HEK293 (cell line): Measurements from ENCODE around the gene NPTXR.

Experiments used
- CTCF ChIA-PET: fragments of 350-600 bp; formaldehyde crosslinking; extraction: SDS; loops from one replicate; lab custom pipeline; 2021; ENCODE audit warnings: antibody characterized with exemption; lab: Yijun Ruan, JAX
- POLR2A ChIA-PET: fragments of 300-600 bp; formaldehyde crosslinking; extraction: SDS; loops from one replicate; lab custom pipeline; 2020; ENCODE audit warnings: antibody characterized with exemption, inconsistent platforms; lab: Yijun Ruan, JAX
- H3K27ac ChIP-seq: fragments of 200-500 bp; sonication (Bioruptor generic); 2 replicates; pipeline ENCODE4 v1.5.1; 2014; ENCODE audit warnings: low read depth, low read length, control low read depth, inconsistent platforms; ENCODE audit errors: extremely low read depth
- H3K36me3 ChIP-seq, 2 experiments: fragments of 200-500 bp in 1 of 2; sonication (Bioruptor generic) in 1 of 2; 1 replicate in 1 of 2; 2 replicates in 1 of 2; pipeline ENCODE4 v1.5.1; 2014 to 2017; ENCODE audit warnings: inconsistent platforms in 2 of 2, low read length in 2 of 2; ENCODE audit not compliant: control insufficient read depth in 2 of 2, insufficient read depth in 1 of 2
- H3K4me1 ChIP-seq: fragments of 200-500 bp; sonication (Bioruptor generic); 2 replicates; pipeline ENCODE4 v1.5.1; 2014; ENCODE audit warnings: mild to moderate bottlenecking, low read length, inconsistent platforms; ENCODE audit not compliant: control insufficient read depth, insufficient read depth
- H3K4me3 ChIP-seq: 2 replicates; pipeline ENCODE4 v1.5.1; 2011; ENCODE audit warnings: low read depth, mild to moderate bottlenecking, control low read depth, low read length, moderate library complexity
- H3K9me3 ChIP-seq: fragments of 200-500 bp; sonication (Bioruptor generic); 2 replicates; pipeline ENCODE4 v1.5.1; 2014; ENCODE audit warnings: low read depth, low read length, inconsistent platforms; ENCODE audit not compliant: control insufficient read depth, insufficient read depth
- FEZF1 ChIP-seq: fragments of 450-650 bp; formaldehyde crosslinking; IDR thresholded peaks from 2 replicates; pipeline ENCODE4 v1.5.1; 2016; ENCODE audit warnings: missing biosample characterization, missing genetic modification characterization
- KLF10 ChIP-seq: fragments of 450-650 bp; IDR thresholded peaks from 2 replicates; pipeline ENCODE4 v1.5.1; 2018; ENCODE audit warnings: missing biosample characterization, mild to moderate bottlenecking, missing genetic modification characterization
- KLF16 ChIP-seq: fragments of 450-650 bp; formaldehyde crosslinking; IDR thresholded peaks from 2 replicates; pipeline ENCODE4 v1.5.1; 2017; ENCODE audit warnings: missing biosample characterization, missing genetic modification characterization
- KLF7 ChIP-seq: fragments of 450-650 bp; formaldehyde crosslinking; IDR thresholded peaks from 2 replicates; pipeline ENCODE4 v1.5.1; 2016; ENCODE audit warnings: missing biosample characterization, missing genetic modification characterization, borderline replicate concordance
- OVOL3 ChIP-seq: fragments of 450-650 bp; formaldehyde crosslinking; IDR thresholded peaks from 2 replicates; pipeline ENCODE4 v1.5.1; 2016; ENCODE audit warnings: missing biosample characterization, missing genetic modification characterization
- PRDM1 ChIP-seq: fragments of 450-650 bp; formaldehyde crosslinking; IDR thresholded peaks from 2 replicates; pipeline ENCODE4; 2016; ENCODE audit warnings: missing biosample characterization, missing genetic modification characterization
- PRDM10 ChIP-seq: fragments of 450-650 bp; formaldehyde crosslinking; IDR thresholded peaks from 2 replicates; pipeline ENCODE4 v1.5.1; 2016; ENCODE audit warnings: missing biosample characterization, missing genetic modification characterization
- ZBTB17 ChIP-seq: fragments of 450-650 bp; formaldehyde crosslinking; IDR thresholded peaks from 2 replicates; pipeline ENCODE4 v1.5.1; 2016; ENCODE audit warnings: missing biosample characterization, missing genetic modification characterization
- ZBTB7A ChIP-seq: fragments of 450-650 bp; formaldehyde crosslinking; IDR thresholded peaks from 2 replicates; pipeline ENCODE4 v1.5.1; 2016; ENCODE audit warnings: low read depth, missing biosample characterization, missing genetic modification characterization
- ZBTB8A ChIP-seq: fragments of 450-650 bp; formaldehyde crosslinking; IDR thresholded peaks from 2 replicates; pipeline ENCODE4 v1.5.1; 2016; ENCODE audit warnings: missing biosample characterization, missing genetic modification characterization
- ZFP69B ChIP-seq: fragments of 450-650 bp; formaldehyde crosslinking; IDR thresholded peaks from 2 replicates; pipeline ENCODE4 v1.5.1; 2016; ENCODE audit warnings: missing biosample characterization, missing genetic modification characterization
- ZNF114 ChIP-seq: fragments of 450-650 bp; formaldehyde crosslinking; IDR thresholded peaks from 2 replicates; pipeline ENCODE4 v1.5.0; 2017; ENCODE audit warnings: missing biosample characterization, missing genetic modification characterization
- ZNF2 ChIP-seq: fragments of 450-650 bp; formaldehyde crosslinking; IDR thresholded peaks from 2 replicates; pipeline ENCODE4 v1.5.1; 2016; ENCODE audit warnings: missing biosample characterization, missing genetic modification characterization
- ZNF324 ChIP-seq: fragments of 450-650 bp; formaldehyde crosslinking; IDR thresholded peaks from 2 replicates; pipeline ENCODE4 v1.5.1; 2016; ENCODE audit warnings: missing biosample characterization, missing genetic modification characterization
- ZNF335 ChIP-seq: fragments of 450-650 bp; formaldehyde crosslinking; conservative IDR thresholded peaks from 2 replicates; pipeline ENCODE4 v1.5.1; 2016; ENCODE audit warnings: missing biosample characterization, missing genetic modification characterization
- ZNF366 ChIP-seq: fragments of 450-650 bp; formaldehyde crosslinking; conservative IDR thresholded peaks from 2 replicates; pipeline ENCODE4 v1.5.1; 2016; ENCODE audit warnings: missing biosample characterization, missing genetic modification characterization
- ZNF398 ChIP-seq: fragments of 450-650 bp; formaldehyde crosslinking; IDR thresholded peaks from 2 replicates; pipeline ENCODE4 v1.5.1; 2017; ENCODE audit warnings: missing biosample characterization, missing genetic modification characterization
- ZNF501 ChIP-seq: fragments of 450-650 bp; formaldehyde crosslinking; IDR thresholded peaks from 2 replicates; pipeline ENCODE4 v1.5.1; 2016; ENCODE audit warnings: missing biosample characterization, missing genetic modification characterization
- ZNF510 ChIP-seq: fragments of 450-650 bp; formaldehyde crosslinking; IDR thresholded peaks from 2 replicates; pipeline ENCODE4 v1.5.1; 2018; ENCODE audit warnings: mild to moderate bottlenecking, missing genetic modification characterization, missing biosample characterization; ENCODE audit not compliant: insufficient replicate concordance
- ZNF529 ChIP-seq: fragments of 450-650 bp; formaldehyde crosslinking; IDR thresholded peaks from 2 replicates; pipeline ENCODE4 v1.5.1; 2017; ENCODE audit warnings: missing genetic modification characterization, missing biosample characterization; ENCODE audit not compliant: insufficient replicate concordance
- ZNF561 ChIP-seq: fragments of 450-650 bp; IDR thresholded peaks from 2 replicates; pipeline ENCODE4 v1.5.1; 2018; ENCODE audit warnings: missing biosample characterization, missing genetic modification characterization, borderline replicate concordance
- ZNF658 ChIP-seq: fragments of 450-650 bp; formaldehyde crosslinking; IDR thresholded peaks from 2 replicates; pipeline ENCODE4; 2016; ENCODE audit warnings: missing biosample characterization, missing genetic modification characterization
- ZNF660 ChIP-seq: fragments of 450-650 bp; IDR thresholded peaks from 2 replicates; pipeline ENCODE4 v1.5.1; 2018; ENCODE audit warnings: missing biosample characterization, mild to moderate bottlenecking, missing genetic modification characterization
- ZNF664 ChIP-seq: fragments of 450-650 bp; formaldehyde crosslinking; IDR thresholded peaks from 2 replicates; pipeline ENCODE4 v1.5.1; 2016; ENCODE audit warnings: missing biosample characterization, missing genetic modification characterization
- ZNF692 ChIP-seq: fragments of 450-650 bp; formaldehyde crosslinking; IDR thresholded peaks from 2 replicates; pipeline ENCODE4 v1.5.1; 2016; ENCODE audit warnings: missing biosample characterization, missing genetic modification characterization
- ZSCAN16 ChIP-seq: fragments of 450-650 bp; formaldehyde crosslinking; IDR thresholded peaks from 2 replicates; pipeline ENCODE4 v1.5.1; 2016; ENCODE audit warnings: missing biosample characterization, missing genetic modification characterization
- TF ChIP-seq, protein P1 (sequence below): fragments of 450-650 bp; formaldehyde crosslinking; IDR thresholded peaks from 2 replicates; pipeline ENCODE4 v1.5.1; 2016; ENCODE audit warnings: missing biosample characterization, missing genetic modification characterization
- TF ChIP-seq, protein P2 (sequence below): fragments of 450-650 bp; formaldehyde crosslinking; IDR thresholded peaks from 2 replicates; pipeline ENCODE4 v1.5.1; 2016; ENCODE audit warnings: missing biosample characterization, missing genetic modification characterization

NPTXR gene

DNA sequence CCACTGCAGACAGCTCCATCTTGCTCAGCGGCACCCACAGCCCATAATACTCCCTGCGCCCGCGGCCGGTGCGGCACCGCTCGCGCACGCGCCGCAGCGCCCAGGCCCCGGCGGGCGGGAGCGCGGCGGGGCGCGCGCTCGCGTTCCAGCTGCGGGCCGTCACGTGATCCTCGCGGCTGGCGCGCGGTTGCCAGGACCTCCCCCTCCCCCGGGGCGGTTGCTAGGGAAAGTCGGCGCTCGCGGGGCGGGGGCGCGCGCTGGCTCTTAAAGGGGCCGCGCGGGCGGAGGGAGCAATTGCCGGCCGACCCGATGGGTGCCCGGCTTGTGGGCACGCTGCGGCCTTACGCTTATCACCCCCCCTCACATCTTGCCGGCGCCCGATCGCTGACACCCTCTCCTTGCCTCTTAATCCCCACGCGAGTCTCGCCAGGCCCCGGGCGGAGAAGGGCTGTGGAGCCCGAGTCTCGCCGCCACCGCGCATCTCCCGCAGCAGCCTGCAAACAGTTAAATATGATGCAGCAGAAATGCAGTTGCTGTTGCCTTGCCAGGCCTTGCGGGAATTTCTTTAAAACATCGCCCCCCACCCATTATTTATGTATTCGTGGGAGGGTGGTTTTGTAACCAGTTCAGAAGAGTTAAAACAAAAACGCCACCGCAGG, 28.5 kb upstream of the NPTXR start, which contains the start of gene CBX6:
Gene CBX6 (minus strand): TSS at position 45 of the 659 bp plus-strand sequence. CDS start 26 bp downstream, at position 19.
- ChIA-PET POLR2A (interaction anchor here (0.6 to 1.1 kb wide), 4 partner anchors 52 to 131 kb away, joined by 3 to 6 read pairs (median 4); partner anchors contain the start of gene APOBEC3B), CTCF (interaction anchor here (0.6 to 5.1 kb wide), 8 partner anchors 19 to 372 kb away, joined by 4 to 128 read pairs (median 20); no protein-coding TSS in a partner anchor)
- Histone ChIP-seq H3K4me1 (peaks cover 15% of the 10 kb centered on the region), H3K27ac (peak within 1 kb of the TSS; percentile 84), H3K4me3 (peak within 1 kb of the TSS; percentile 75), H3K9me3 (no peaks in the 10 kb centered on the region), H3K36me3 (peaks cover 13 to 29% of the 10 kb centered on the region in 2 experiments)
- TF ChIP-seq ZNF692 (tag by site-specific recombination) (peak; percentile 100), ZNF529 (tag by site-specific recombination) (no peak), ZNF658 (no peak), ZNF510 (tag by site-specific recombination) (no peak), ZNF2 (tag by site-specific recombination) (0 out of 2 replicates have a peak, but pooled peaks have one; percentile 71), ZNF660 (tag by site-specific recombination) (0 out of 2 replicates have a peak, but pooled peaks have one; percentile 21), FEZF1 (tag by site-specific recombination) (0 out of 2 replicates have a peak, but pooled peaks have one; percentile 7), ZNF664 (0 out of 2 replicates have a peak, but pooled peaks have one; percentile 27), ZBTB17 (tag by site-specific recombination) (peak; percentile 91; the same call in 1 of the 2 replicates), ZNF398 (peak; percentile 87), ZNF324 (peak; percentile 89), ZBTB7A (peak; percentile 75; the same call in 1 of the 2 replicates), KLF16 (tag by site-specific recombination) (peak; percentile 49; the same call in 1 of the 2 replicates), PRDM1 (tag by site-specific recombination) (no peak), ZNF335 (tag by site-specific recombination) (peak; percentile 93; the same call in 1 of the 2 replicates), ZNF114 (tag by site-specific recombination) (no peak), ZNF501 (tag by site-specific recombination) (peak; percentile 80; the same call in 1 of the 2 replicates), ZSCAN16 (tag by site-specific recombination) (no peak), ZFP69B (peak; percentile 99), KLF10 (tag by site-specific recombination) (0 out of 2 replicates have a peak, but pooled peaks have one; percentile 50), KLF7 (tag by site-specific recombination) (no peak), ZBTB8A (tag by site-specific recombination) (peak; percentile 98), OVOL3 (tag by site-specific recombination) (no peak), PRDM10 (tag by site-specific recombination) (peak; percentile 87), ZNF561 (tag by site-specific recombination) (peak; percentile 60; the same call in 1 of the 2 replicates), ZNF366 (tag by site-specific recombination) (no peak)
- TF ChIP-seq, protein P1, sequence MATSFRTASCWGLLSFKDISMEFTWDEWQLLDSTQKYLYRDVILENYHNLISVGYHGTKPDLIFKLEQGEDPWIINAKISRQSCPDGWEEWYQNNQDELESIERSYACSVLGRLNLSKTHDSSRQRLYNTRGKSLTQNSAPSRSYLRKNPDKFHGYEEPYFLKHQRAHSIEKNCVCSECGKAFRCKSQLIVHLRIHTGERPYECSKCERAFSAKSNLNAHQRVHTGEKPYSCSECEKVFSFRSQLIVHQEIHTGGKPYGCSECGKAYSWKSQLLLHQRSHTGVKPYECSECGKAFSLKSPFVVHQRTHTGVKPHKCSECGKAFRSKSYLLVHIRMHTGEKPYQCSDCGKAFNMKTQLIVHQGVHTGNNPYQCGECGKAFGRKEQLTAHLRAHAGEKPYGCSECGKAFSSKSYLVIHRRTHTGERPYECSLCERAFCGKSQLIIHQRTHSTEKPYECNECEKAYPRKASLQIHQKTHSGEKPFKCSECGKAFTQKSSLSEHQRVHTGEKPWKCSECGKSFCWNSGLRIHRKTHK: no peak
- TF ChIP-seq, protein P2, sequence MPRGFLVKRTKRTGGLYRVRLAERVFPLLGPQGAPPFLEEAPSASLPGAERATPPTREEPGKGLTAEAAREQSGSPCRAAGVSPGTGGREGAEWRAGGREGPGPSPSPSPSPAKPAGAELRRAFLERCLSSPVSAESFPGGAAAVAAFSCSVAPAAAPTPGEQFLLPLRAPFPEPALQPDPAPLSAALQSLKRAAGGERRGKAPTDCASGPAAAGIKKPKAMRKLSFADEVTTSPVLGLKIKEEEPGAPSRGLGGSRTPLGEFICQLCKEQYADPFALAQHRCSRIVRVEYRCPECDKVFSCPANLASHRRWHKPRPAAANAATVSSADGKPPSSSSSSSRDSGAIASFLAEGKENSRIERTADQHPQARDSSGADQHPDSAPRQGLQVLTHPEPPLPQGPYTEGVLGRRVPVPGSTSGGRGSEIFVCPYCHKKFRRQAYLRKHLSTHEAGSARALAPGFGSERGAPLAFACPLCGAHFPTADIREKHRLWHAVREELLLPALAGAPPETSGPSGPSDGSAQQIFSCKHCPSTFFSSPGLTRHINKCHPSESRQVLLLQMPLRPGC (tag by site-specific recombination): 0 out of 2 replicates have a peak, but pooled peaks have one; percentile 29
